ENCODE results near the gene ADAM12.

The ADAM12 gene

DNA sequence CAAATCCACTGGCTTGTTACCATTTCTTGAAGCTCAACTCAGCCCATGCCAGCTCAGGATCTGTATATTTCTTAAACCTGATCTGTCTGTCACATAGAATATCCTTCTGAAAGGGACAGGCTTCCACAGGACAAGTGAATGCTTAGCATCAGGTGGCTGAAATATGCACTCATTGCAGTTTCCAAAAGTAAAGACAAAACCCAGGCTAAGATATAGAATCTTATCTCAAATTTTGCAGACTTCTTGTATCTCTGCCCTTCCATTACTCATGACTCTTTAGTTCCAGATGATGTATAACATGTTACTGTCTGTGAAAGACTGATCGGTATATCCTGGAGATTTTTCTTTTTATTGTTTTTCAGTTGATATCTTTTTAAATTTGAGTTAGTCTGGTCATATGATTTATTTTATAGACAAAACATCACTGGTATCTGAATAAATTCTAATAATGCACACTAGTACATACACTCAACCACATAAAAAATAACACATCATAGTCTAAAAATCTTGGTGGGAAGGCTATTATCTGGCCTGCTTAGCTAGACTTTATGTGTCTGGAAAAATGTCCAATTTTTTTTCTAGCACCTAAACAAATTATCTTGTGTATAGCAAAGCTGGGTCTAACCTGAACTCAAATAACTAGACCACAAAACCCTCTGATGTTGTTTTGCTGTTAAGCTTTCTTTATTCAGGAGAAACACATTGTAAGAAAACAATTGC, 182.6 kb downstream of the ADAM12 start:
- H3K4me1 Mint-ChIP-seq: peaks cover 40% of the 10 kb centered on the region
- TF ChIP-seq, protein P1, sequence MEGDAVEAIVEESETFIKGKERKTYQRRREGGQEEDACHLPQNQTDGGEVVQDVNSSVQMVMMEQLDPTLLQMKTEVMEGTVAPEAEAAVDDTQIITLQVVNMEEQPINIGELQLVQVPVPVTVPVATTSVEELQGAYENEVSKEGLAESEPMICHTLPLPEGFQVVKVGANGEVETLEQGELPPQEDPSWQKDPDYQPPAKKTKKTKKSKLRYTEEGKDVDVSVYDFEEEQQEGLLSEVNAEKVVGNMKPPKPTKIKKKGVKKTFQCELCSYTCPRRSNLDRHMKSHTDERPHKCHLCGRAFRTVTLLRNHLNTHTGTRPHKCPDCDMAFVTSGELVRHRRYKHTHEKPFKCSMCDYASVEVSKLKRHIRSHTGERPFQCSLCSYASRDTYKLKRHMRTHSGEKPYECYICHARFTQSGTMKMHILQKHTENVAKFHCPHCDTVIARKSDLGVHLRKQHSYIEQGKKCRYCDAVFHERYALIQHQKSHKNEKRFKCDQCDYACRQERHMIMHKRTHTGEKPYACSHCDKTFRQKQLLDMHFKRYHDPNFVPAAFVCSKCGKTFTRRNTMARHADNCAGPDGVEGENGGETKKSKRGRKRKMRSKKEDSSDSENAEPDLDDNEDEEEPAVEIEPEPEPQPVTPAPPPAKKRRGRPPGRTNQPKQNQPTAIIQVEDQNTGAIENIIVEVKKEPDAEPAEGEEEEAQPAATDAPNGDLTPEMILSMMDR (IDR thresholded peaks at IDR 0.05; ENCODE audit: unreplicated experiment in 3 of 3): no peak
- no peaks in the 10 kb centered on the region for H3K27me3 Mint-ChIP-seq (ENCODE audit: low read depth)
- no peak overlapping the region for H3K4me3 Mint-ChIP-seq
- H3K9me3 Mint-ChIP-seq: no peaks in the 10 kb centered on the region
- H3K36me3 Mint-ChIP-seq (ENCODE audit: low read depth): no peaks in the 10 kb centered on the region
- peak overlapping the region in 1 of 3 experiments; percentile 29 for H3K27ac Mint-ChIP-seq

DNA sequence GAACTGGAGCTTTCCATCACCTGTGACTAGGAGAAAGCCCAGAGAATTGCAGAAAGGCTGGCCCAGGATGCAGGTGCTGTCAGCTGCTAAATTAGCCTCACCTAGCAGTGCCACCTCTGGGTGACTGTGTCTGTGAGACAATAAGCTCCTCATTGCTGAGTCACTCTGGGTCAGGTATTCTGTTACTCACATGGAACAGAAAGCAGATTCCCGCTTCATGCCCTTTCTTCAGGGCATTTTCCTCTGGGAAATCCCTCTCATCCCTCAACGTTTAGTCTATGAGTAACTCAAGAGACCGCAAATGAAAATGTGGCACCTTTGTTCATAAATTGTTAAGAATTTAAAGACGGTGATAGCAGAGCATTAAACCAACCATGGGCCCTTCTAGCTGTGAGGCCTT, 184.0 kb downstream of the ADAM12 start:
- H3K36me3 Mint-ChIP-seq (ENCODE audit: low read depth): no peaks in the 10 kb centered on the region
- H3K4me3 Mint-ChIP-seq: no peak overlapping the region
- H3K27ac Mint-ChIP-seq: no peak overlapping the region
- H3K27me3 Mint-ChIP-seq (ENCODE audit: low read depth): peaks cover 2% of the 10 kb centered on the region
- H3K4me1 Mint-ChIP-seq: peaks cover 31% of the 10 kb centered on the region
- TF ChIP-seq, protein P1 (IDR thresholded peaks at IDR 0.05; ENCODE audit: unreplicated experiment in 3 of 3): no peak
- H3K9me3 Mint-ChIP-seq: no peaks in the 10 kb centered on the region

DNA sequence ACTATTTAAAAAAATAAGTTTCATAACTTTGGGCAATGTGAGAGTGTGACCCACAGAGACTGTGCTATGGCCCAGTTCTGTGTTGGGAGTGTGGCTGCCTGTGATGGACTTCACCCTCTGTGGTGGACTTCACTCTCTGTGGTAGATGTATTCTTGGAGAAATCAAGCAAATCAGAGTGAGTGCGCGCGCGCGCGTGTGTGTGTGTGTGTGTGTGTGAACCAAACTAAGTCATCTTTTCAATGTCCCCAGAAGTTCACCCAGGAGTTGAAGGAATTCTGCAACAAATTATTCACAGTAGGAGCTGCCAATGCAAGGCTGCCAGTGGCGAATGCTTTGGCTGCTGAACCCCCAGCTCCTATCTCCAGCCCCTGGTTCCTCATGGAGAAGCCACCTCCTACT, 184.5 kb downstream of the ADAM12 start:
- TF ChIP-seq, protein P1 (IDR thresholded peaks at IDR 0.05; ENCODE audit: unreplicated experiment in 3 of 3): no peak

DNA sequence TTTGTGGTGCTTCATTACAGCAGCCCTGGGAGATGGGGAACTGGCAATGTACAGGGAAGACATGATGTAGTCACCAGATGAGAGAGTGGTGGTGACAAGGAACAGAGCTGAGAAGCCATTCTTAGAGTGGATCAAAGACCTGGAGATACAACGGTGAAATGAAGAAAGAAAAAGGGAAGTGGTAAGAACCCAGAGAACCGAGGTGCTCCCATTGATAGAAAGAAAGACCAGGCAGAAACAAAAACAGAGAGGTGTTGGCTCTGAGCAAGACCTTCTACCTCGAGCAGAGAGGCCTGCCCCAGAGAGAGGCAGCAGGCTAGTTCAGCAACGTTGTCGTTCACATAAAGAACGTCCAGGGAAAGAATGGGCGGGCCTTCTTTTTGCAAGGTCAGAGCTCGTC, 186.7 kb downstream of the ADAM12 start:
- Mint-ChIP-seq H3K9me3 (no peaks in the 10 kb centered on the region), H3K27me3 (ENCODE audit: low read depth) (peaks cover 4% of the 10 kb centered on the region), H3K27ac (no peak overlapping the region), H3K36me3 (ENCODE audit: low read depth) (no peaks in the 10 kb centered on the region), H3K4me1 (peaks cover 24% of the 10 kb centered on the region), H3K4me3 (no peak overlapping the region)
- TF ChIP-seq, protein P1 (IDR thresholded peaks at IDR 0.05; ENCODE audit: unreplicated experiment in 3 of 3): no peak

More for the DNA sequence above, 184.5 kb downstream of the ADAM12 start:
- Mint-ChIP-seq H3K4me1 (peaks cover 25% of the 10 kb centered on the region), H3K36me3 (ENCODE audit: low read depth) (no peaks in the 10 kb centered on the region), H3K9me3 (no peaks in the 10 kb centered on the region), H3K4me3 (no peak overlapping the region), H3K27me3 (ENCODE audit: low read depth) (peaks cover 4% of the 10 kb centered on the region), H3K27ac (no peak overlapping the region)

DNA sequence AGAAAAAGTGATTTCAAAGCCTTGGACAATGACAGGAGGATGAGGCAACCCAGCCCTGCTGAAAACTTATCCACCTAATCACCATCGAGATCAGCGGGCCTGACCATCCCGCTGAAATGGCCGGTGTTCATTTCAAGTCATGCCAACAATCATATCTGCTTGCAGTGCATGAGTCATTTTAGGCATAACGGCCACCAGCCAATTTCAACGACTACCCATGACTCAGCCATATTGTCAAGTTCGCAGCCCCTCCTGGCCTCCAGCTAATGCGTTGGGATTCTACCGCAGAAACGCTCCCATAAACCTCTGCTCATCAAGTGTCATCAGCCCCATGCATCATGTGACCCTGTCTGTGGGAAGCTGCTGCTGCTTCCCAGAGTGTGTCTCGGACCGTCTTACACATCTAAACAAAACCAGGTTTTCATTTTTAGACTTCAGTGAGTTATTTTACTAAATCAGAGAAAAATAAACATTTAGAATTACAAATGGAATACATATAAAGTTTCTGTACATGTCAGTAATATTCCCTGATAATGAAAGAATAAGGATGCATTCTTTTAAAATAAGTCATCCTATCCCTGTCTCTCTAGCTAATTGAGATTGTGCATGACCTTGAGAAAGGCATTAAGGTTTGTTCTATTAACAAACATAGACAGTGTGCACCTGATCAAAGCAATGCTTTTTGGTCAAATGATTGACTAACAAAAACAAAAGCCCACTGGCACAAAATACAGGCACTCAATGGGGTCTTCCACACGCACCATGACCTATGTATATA, 188.9 kb downstream of the ADAM12 start:
- TF ChIP-seq, protein P1 (IDR thresholded peaks at IDR 0.05; ENCODE audit: unreplicated experiment in 3 of 3): no peak
- Mint-ChIP-seq H3K9me3 (no peaks in the 10 kb centered on the region), H3K4me3 (no peak overlapping the region), H3K4me1 (peaks cover 27% of the 10 kb centered on the region), H3K27ac (peak overlapping the region in 1 of 3 experiments; percentile 69), H3K27me3 (ENCODE audit: low read depth) (peaks cover 4% of the 10 kb centered on the region), H3K36me3 (ENCODE audit: low read depth) (no peaks in the 10 kb centered on the region)

All from nephron (organoid).